Uterus (tissue), 4 donors: ENCODE measurements around the gene CD2AP. TPM values are rescaled to one million over a fixed set of nuclear protein-coding genes. Genes with fewer than 3 reads are reported as not detected.

ENCODE experiments used
- DNase-seq, 2 donors: peaks; one replicate each; pipeline ENCODE4 v3.0.0-alpha.2; 2019 to 2020
- H3K27ac ChIP-seq, 2 donors: fragments of 200-600 bp; sonication (generic); 1 replicate in 1 of 2; 2 replicates in 1 of 2; pipeline ENCODE4 v1.5.1; 2016 to 2018
- H3K27me3 ChIP-seq, 2 donors: fragments of 200-600 bp; sonication (generic); one replicate each; pipeline ENCODE4 v1.5.1; 2018 to 2019; ENCODE audit warnings: control low read depth in 1 of 2
- H3K36me3 ChIP-seq, 2 donors: fragments of 200-600 bp; sonication (generic); one replicate each; pipeline ENCODE4 v1.5.1; 2019; ENCODE audit warnings: control low read depth in 1 of 2
- H3K4me1 ChIP-seq, 2 donors: fragments of 200-600 bp; sonication (generic); one replicate each; pipeline ENCODE4 v1.5.1; 2018 to 2019; ENCODE audit warnings: control low read depth in 1 of 2
- H3K4me3 ChIP-seq, 2 donors: fragments of 200-600 bp; sonication (generic); 1 replicate in 1 of 2; 2 replicates in 1 of 2; pipeline ENCODE4 v1.5.1; 2018 to 2019; ENCODE audit warnings: mild to moderate bottlenecking in 1 of 2
- H3K9me3 ChIP-seq, 2 donors: fragments of 200-600 bp; sonication (generic); one replicate each; pipeline ENCODE4 v1.5.1; 2019; ENCODE audit warnings: control low read depth in 1 of 2
- POLR2A ChIP-seq, 2 donors: fragments of 450-650 bp; IDR thresholded peaks; one replicate each; pipeline ENCODE4 v1.6.1; 2016; ENCODE audit warnings: antibody characterized with exemption in 2 of 2, mild to moderate bottlenecking in 1 of 2, moderate library complexity in 1 of 2
- intact Hi-C: fragments of 100-400 bp; cut with DNase I; formaldehyde crosslinking; loops from one replicate; pipeline ENCODE4 v1.15.1; 2023; ENCODE audit warnings: low total_unique reads
- small RNA-seq: library from RNA; depleted of rRNA; stranded (forward); fragments of <200 nt; gene quantifications from one replicate; pipeline ENCODE3, GENCODE V24; 2016
- total RNA-seq, 4 donors: library from RNA; depleted of rRNA in 3 of 4; stranded (reverse); fragments of >200 nt in 3 of 4; gene quantifications; one replicate each; pipeline versions ENCODE4 v1.1.0 to v1.2.4, GENCODE V29; 2014 to 2023
- TF ChIP-seq, protein P1 (sequence below), 4 experiments: fragments of 200-600 bp in 2 of 4; fragments of 450-650 bp in 2 of 4; sonication (generic) in 2 of 4; IDR thresholded peaks; one replicate each; pipeline ENCODE4 v1.5.1; 2016 to 2019; ENCODE audit warnings: antibody characterized with exemption in 4 of 4, mild to moderate bottlenecking in 2 of 4, moderate library complexity in 1 of 4
- donor health status: DM: yes; HTN: yes; CAD: no.

The CD2AP gene
- total RNA-seq, 4 donors from 2014 or later, result 11.0 to 63.9 (median 24.3) TPM

DNA sequence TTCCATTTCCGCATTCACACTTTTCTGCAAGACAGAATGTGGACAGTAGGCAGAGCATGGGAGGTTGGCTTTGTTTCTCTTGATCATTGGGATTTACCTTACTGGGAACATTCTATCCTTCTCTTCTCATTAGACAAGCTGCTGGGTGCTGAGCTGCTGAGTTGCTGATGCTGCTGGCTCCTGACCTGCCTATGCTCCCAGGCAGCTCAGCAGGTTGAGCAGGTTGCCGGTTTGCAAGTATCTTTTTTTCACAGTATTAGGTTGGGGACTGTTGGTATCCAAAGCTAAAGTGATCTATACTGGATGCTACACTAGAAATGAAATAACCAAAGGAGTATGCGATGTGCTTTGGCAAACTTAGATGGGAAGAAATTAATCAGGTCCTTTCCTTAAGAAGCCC is 197.1 kb downstream of the CD2AP start:
- H3K36me3 ChIP-seq, result no peaks in the 10 kb centered on the region
- H3K4me1 ChIP-seq, result no peaks in the 10 kb centered on the region
- no peaks in the 10 kb centered on the region for H3K27me3 ChIP-seq
- H3K9me3 ChIP-seq, result no peaks in the 10 kb centered on the region
- DNase-seq, result no peak
- no peak overlapping the region for H3K27ac ChIP-seq
- intact Hi-C loops, result no loop called here
- TF ChIP-seq, protein P1, sequence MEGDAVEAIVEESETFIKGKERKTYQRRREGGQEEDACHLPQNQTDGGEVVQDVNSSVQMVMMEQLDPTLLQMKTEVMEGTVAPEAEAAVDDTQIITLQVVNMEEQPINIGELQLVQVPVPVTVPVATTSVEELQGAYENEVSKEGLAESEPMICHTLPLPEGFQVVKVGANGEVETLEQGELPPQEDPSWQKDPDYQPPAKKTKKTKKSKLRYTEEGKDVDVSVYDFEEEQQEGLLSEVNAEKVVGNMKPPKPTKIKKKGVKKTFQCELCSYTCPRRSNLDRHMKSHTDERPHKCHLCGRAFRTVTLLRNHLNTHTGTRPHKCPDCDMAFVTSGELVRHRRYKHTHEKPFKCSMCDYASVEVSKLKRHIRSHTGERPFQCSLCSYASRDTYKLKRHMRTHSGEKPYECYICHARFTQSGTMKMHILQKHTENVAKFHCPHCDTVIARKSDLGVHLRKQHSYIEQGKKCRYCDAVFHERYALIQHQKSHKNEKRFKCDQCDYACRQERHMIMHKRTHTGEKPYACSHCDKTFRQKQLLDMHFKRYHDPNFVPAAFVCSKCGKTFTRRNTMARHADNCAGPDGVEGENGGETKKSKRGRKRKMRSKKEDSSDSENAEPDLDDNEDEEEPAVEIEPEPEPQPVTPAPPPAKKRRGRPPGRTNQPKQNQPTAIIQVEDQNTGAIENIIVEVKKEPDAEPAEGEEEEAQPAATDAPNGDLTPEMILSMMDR (IDR thresholded peaks at IDR 0.05), result no peak
- TF ChIP-seq POLR2A (IDR thresholded peaks at IDR 0.05), result no peak
- no peak overlapping the region for H3K4me3 ChIP-seq

Small RNA genes within 50 kb of the gene (small RNA-seq; reads per million reads assigned to genes)
- gene RF00019, result not detected

Other genes with a start within 250 kb of the CD2AP start
- 10 to 100 TPM in 2 of 4 donors, 1 to 10 TPM in 2; 1.0 to 33.1 (median 13.2) TPM for gene TNFRSF21, start 167.9 kb upstream of the CD2AP start, total RNA-seq
- under 1 TPM in 1 of 4 donors, not detected in 3; 0.24 TPM for gene ADGRF4, start 220.8 kb downstream of the CD2AP start, total RNA-seq